HUES48 (cell line): ENCODE data around the gene GRAMD2A.

Source experiments
- H3K27ac ChIP-seq: one replicate; pipeline ENCODE4 v1.7.0; 2013; ENCODE audit warnings: low read depth, low read length, inconsistent platforms
- H3K27me3 ChIP-seq: 2 replicates; pipeline ENCODE4 v1.6.1; 2013; ENCODE audit warnings: mild to moderate bottlenecking, low read length; ENCODE audit not compliant: control insufficient read depth, insufficient read depth
- H3K36me3 ChIP-seq: 2 replicates; pipeline ENCODE4 v1.6.1; 2013; ENCODE audit warnings: low read length; ENCODE audit not compliant: control insufficient read depth, insufficient read depth
- H3K4me1 ChIP-seq: 2 replicates; pipeline ENCODE4 v1.6.1; 2013; ENCODE audit warnings: mild to moderate bottlenecking, low read length; ENCODE audit not compliant: control insufficient read depth, insufficient read depth
- H3K4me3 ChIP-seq: 2 replicates; pipeline ENCODE4 v1.5.1; 2013; ENCODE audit warnings: mild to moderate bottlenecking, low read depth, low read length
- H3K9ac ChIP-seq: 2 replicates; pipeline ENCODE4 v1.6.1; 2013; ENCODE audit warnings: mild to moderate bottlenecking, low read depth, low read length, moderate library complexity
- H3K9me3 ChIP-seq: 2 replicates; pipeline ENCODE4 v1.6.1; 2013; ENCODE audit warnings: low read length; ENCODE audit not compliant: control insufficient read depth, insufficient read depth

The GRAMD2A gene

DNA sequence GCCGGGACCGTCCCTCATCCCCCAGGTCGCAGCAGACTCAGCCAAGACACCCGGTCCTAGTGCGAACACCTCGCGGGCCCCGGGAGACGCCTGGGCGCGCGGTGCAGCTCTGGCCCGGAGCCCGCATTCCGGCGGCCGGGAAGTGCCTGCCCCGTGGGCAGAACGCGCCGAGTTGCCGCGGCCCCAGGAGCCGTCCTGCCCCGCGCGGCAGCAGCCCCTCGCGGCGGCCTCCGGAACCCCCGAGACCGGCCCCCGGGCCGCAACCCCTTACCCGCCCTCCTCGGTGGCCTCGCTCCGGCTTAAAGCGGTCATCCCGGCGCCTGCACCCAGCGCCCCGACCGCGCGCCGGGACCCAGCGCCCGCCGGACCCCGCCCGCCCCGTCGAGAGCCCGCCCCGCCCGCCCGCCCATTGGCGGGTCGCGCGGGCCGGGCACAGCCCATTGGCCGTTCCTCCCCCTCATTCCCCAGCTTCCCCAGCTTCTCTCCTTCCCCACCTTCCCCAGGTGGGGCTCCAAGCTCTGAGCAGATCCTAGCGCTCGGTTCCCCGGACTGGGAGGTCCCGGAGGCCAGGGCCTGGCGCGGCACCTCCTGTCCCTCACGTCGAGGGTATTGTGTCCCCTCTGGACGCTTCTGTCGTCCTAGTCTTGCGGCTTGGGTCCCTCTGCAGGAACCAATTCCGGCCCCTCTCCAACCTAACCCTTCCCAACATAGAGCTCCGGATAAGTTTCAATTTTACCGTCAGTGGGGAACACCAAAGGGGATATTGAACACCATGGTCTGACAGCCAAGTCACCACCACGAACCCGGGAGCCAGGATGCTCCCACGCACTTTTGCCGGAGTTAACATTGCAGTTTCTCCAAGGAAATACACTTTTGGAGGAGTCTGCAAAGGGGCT is at the start of gene GRAMD2A:
Gene GRAMD2A (minus strand): TSS at position 328 of the 896 bp plus-strand sequence.
- Histone ChIP-seq H3K27ac (no peak within 1 kb of the TSS), H3K4me3 (peak within 1 kb of the TSS; percentile 73), H3K4me1 (no peaks in the 10 kb centered on the region), H3K9ac (peak within 1 kb of the TSS; percentile 40; the same call in 1 of the 2 replicates), H3K36me3 (peaks cover 45% of the 10 kb centered on the region), H3K27me3 (peaks cover 18% of the 10 kb centered on the region), H3K9me3 (no peaks in the 10 kb centered on the region)

DNA sequence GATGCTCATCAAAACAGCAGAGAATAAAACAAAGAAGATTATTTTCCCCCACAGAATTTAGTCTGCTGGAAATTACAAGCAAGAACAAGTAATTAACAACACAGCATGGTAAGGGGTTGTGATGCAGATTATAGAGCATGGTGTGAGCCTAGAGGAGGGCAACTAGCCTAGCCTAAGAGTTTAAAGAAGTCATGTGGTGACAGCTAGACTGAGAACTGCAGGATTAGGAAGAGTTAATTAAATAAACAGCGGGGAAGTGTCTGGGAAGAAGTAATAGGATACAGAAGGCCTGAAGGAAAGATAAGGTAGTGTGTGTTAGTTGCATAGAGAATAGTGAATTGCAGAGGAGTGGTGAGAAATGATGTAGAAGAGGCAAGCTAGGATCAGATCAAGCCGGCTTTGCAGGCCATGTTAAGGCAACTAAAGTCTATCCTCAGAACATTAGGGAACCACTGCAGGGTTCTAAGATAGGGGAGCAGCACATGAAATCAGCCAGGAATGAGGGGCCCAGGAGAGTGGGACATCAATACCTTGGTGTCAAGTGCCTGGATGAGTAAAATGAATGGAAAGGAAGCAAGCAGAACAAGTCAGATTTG is 45.3 kb upstream of the GRAMD2A start:
- H3K4me3 ChIP-seq: no peak overlapping the region
- H3K9ac ChIP-seq: no peak overlapping the region
- H3K27me3 ChIP-seq: peaks cover 66% of the 10 kb centered on the region
- no peaks in the 10 kb centered on the region for H3K9me3 ChIP-seq
- peak overlapping the region; percentile 49 for H3K27ac ChIP-seq
- H3K4me1 ChIP-seq: peaks cover 15% of the 10 kb centered on the region
- peaks cover 52% of the 10 kb centered on the region for H3K36me3 ChIP-seq

DNA sequence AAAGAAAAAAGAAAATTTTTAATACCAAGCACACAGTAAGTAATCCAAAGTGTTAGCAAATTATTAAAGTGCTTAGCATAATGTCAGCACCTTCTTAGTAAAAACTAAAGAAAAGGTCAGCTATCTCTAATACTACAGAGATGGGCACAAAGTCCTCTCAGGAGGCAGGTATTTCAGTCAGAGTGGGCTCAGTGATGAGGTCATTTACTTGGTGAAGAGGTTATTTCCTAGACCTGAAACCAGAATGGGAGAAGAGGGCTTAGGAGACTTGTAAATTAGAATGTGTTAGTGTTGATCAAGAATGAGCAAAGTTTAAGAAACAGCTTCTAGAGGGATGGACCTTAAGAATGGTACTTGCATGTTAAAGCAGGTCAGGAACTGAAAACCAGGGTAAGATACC is 42.1 kb upstream of the GRAMD2A start:
- no peak overlapping the region for H3K9ac ChIP-seq
- no peaks in the 10 kb centered on the region for H3K9me3 ChIP-seq
- H3K27ac ChIP-seq: no peak overlapping the region
- H3K4me1 ChIP-seq: peaks cover 22% of the 10 kb centered on the region
- H3K36me3 ChIP-seq: peaks cover 44% of the 10 kb centered on the region
- no peak overlapping the region for H3K4me3 ChIP-seq
- H3K27me3 ChIP-seq: peaks cover 83% of the 10 kb centered on the region

DNA sequence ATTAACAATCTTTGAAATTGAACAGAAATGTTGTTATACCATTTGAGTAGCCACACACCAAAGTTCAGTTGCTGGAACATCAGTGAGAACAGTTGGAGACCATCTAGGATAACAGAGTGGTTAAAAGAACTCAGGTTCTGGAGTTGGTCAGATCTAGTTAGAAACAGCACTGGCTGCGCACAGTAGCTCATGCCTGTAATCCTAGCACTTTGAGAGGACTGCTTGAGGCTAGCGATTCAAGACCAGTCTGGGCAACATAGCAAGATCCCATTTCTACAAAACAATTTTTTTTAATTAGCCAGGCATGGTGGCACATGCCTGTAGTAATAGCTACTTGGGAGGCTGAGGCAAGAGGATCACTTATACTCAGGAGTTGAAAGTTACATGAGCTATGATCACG is 41.0 kb upstream of the GRAMD2A start:
- H3K4me1 ChIP-seq: peaks cover 20% of the 10 kb centered on the region
- peaks cover 34% of the 10 kb centered on the region for H3K36me3 ChIP-seq
- no peak overlapping the region for H3K27ac ChIP-seq
- H3K9me3 ChIP-seq: no peaks in the 10 kb centered on the region
- peaks cover 83% of the 10 kb centered on the region for H3K27me3 ChIP-seq
- H3K9ac ChIP-seq: no peak overlapping the region
- no peak overlapping the region for H3K4me3 ChIP-seq

DNA sequence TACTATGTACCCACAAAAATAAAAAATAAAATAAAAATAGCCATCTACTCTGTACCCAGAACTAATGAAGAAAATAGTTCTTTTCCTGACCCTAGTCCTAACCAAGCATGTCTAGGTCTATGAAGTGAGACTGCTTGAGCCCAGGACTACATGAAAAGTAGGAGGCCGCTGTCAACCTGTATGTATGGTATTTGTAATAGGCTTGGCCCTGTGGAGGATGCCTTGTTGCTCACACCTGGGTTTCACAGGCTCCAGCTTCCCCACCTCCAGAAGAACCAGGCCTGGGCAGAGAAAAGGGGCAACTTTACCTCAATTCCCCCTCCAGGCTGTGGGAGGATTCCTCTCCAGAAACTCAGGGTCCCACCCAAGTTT is 40.3 kb upstream of the GRAMD2A start:
- H3K36me3 ChIP-seq: peaks cover 30% of the 10 kb centered on the region
- H3K9ac ChIP-seq: no peak overlapping the region
- H3K27ac ChIP-seq: peak overlapping the region; percentile 27
- peaks cover 80% of the 10 kb centered on the region for H3K27me3 ChIP-seq
- no peak overlapping the region for H3K4me3 ChIP-seq
- H3K9me3 ChIP-seq: no peaks in the 10 kb centered on the region
- H3K4me1 ChIP-seq: peaks cover 14% of the 10 kb centered on the region

DNA sequence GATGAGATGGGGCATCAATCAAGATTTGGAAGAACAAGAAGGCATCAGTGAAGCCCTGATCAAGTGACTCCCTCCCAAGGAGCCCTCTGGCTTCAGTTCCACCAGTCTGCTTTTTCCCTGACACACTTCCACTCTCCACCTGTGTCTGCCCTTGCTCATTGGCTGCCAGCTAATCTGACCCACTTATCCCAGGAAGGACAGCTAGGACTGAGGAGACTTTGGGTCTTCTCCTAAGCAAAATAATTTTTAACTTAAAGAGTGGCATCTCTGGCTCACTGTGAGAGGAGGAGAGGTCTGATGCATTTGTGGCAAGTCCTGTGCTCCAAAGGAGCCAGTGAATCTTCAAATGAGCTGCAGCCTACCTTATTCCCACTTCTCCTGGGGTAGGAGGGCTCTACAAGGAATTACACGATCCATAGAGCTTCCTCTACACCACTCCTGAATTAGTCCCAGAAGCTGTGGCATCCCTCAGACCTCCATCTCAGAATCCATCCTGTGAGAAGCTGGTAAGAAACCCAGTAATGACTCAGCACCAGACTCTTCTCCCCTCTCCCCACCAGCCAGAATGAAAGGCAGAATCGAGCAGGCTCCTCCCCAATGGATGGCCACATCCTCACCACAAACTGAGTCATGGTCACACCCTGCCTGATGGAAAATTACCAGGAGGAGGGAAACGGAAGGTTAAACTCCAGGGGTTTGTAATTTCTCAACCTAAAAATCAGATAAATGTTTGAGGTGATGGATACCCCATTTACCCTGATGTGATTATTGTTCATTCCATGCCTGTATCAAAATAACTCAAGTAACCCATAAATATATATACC is 39.7 kb upstream of the GRAMD2A start:
- Histone ChIP-seq H3K36me3 (peaks cover 28% of the 10 kb centered on the region), H3K9me3 (no peaks in the 10 kb centered on the region), H3K27me3 (peaks cover 84% of the 10 kb centered on the region), H3K4me3 (no peak overlapping the region), H3K4me1 (peaks cover 12% of the 10 kb centered on the region), H3K27ac (peak overlapping the region; percentile 31), H3K9ac (no peak overlapping the region)

DNA sequence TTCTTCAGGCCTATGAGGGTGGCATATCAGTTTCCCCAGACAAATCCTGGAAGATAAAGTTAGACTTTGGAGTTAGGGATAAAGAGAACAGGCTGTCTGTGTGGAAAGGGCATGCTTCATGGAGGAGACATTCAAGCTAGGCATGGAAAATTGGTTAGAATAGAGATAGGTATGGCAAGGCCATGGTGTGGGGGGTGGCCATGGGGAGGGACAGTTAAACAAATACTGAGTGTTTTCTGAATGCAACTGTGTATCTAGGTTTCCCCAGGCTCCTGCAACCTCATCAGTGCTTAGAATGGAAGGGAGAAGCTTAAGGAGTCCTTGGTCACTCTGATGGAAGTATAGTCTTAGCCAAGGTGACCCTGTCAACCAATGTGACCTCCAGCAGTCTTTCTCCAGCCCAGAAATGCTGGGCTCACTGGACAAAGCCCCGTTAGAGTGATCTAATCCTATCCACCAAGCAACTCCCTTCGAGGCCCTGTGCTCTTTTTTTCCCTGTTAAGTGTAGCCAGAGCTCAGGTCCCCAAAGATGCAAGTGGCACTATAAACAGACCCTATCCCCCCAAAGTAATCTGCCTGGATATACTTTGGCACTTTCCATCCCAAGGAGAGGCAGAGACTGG is 38.9 kb upstream of the GRAMD2A start:
- Histone ChIP-seq H3K4me1 (peaks cover 16% of the 10 kb centered on the region), H3K27ac (no peak overlapping the region), H3K9me3 (no peaks in the 10 kb centered on the region), H3K27me3 (peaks cover 81% of the 10 kb centered on the region), H3K4me3 (no peak overlapping the region), H3K36me3 (peaks cover 20% of the 10 kb centered on the region), H3K9ac (no peak overlapping the region)

DNA sequence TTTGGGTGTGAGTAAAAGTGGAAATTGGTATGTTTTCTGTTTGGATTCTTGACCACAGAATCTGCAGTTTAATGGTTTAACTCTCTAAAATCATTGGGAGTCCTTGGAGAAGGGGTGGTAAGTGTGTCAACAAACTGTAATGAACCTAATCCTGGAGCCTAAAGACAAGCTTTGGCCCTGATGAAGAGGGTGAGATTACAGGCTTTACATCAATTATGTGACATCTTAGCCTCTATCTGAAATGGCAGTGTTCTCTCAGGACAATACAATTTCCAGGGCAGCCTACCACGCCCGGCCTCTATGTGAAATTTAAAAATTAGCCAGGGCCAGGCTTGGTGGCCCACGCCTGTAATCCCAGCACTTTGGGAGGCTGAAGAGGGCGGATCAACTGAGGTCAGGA is 37.7 kb upstream of the GRAMD2A start:
- H3K27ac ChIP-seq: no peak overlapping the region
- no peak overlapping the region for H3K9ac ChIP-seq
- no peak overlapping the region for H3K4me3 ChIP-seq
- no peaks in the 10 kb centered on the region for H3K9me3 ChIP-seq
- peaks cover 16% of the 10 kb centered on the region for H3K4me1 ChIP-seq
- H3K36me3 ChIP-seq: peaks cover 8% of the 10 kb centered on the region
- peaks cover 69% of the 10 kb centered on the region for H3K27me3 ChIP-seq

DNA sequence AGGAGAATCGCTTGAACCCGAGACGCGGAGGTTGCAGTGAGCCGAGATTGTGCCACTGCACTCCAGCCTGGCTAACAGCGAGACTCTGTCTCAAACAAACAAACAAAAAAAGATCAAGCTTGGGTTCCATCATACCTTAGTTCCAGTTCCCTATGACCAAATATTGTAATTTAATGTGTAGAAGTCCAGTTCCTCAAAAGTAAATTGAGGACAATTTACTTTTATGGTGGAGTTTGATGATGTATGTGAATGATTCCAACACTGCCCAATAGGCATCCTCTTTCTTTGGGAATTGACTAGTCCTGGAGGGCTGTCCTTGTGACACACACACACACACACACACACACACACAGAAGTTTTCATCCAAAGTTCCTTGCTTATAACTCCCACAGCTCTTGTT is 36.2 kb upstream of the GRAMD2A start:
- Histone ChIP-seq H3K4me3 (no peak overlapping the region), H3K27ac (no peak overlapping the region), H3K4me1 (peaks cover 23% of the 10 kb centered on the region), H3K9ac (no peak overlapping the region), H3K27me3 (peaks cover 61% of the 10 kb centered on the region), H3K9me3 (no peaks in the 10 kb centered on the region), H3K36me3 (peaks cover 4% of the 10 kb centered on the region; the same call in 1 of the 2 replicates)

DNA sequence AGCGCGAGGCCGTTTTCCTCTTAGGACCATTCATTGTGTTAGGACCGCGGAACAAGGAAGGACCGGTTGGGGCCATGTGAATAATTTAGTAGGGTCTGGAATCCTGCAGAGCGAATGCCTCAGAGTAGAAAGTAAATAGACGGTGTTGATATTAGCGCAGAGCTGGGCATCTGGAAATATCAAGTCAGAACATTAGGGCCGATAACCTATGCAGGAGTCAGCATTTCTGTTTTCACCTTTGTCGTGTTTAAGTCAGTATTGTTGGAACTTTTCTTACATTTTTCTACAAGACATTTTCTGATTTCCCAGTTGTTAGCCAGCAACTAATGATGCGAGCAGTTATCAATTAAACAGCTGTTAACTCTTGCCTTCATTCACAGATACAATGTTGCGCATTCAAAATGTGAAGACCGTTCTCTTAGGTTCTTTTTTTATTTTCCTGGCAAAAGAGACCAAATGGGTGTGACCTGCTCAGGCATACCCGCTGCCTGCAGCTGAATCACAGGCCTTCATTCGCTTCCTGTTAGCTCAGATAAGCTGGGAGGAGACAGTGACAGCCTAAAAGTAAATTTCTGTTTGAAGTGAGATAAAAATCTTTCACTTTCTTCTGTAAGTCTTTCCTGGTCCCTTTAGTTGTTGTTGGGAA is 34.4 kb upstream of the GRAMD2A start:
- Histone ChIP-seq H3K4me1 (peaks cover 28% of the 10 kb centered on the region), H3K27ac (peak overlapping the region; percentile 85), H3K9ac (peak overlapping the region; percentile 67), H3K27me3 (peaks cover 44% of the 10 kb centered on the region), H3K4me3 (peak overlapping the region; percentile 98), H3K9me3 (no peaks in the 10 kb centered on the region), H3K36me3 (peaks cover 4% of the 10 kb centered on the region; the same call in 1 of the 2 replicates)
